AG10803 (cell line): ENCODE results near the gene CAMK2A.
A peak's percentile ranks its signal among the peaks of the same experiment; 100 is the strongest.

ENCODE experiments used
- DNase-seq: peaks from one replicate; pipeline ENCODE4 v3.0.0; 2010; ENCODE audit warnings: low read depth
- H3K4me3 ChIP-seq: 2 replicates; pipeline ENCODE4 v1.5.1; 2011; ENCODE audit warnings: mild to moderate bottlenecking, low read length, control low read depth
- TF ChIP-seq, protein P1 (sequence below): conservative IDR thresholded peaks from 2 replicates; pipeline ENCODE4 v1.5.1; 2011; ENCODE audit warnings: mild to moderate bottlenecking, low read length, control low read depth, inconsistent platforms

The CAMK2A gene

DNA sequence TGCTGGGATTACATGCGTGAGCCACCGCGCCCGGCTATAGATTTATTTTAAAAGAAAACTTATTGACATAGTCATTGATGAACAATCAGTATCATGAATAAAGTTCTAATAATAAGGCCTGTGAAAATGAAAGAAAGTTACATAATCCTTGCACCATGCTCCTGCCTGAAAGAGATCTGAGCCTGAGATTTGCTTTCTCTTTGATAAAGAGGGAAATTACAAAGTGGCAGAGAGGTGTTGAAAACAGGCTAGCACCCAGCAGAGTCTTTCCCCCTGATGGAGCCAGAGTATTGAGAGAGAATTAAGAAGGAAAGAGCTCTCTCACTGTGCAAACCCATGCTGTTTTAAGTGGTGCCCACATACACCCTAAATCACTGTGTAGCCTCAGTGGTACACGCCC lies 62.5 kb downstream of the CAMK2A start:
- DNase-seq = no peak
- no peak overlapping the region for H3K4me3 ChIP-seq
- TF ChIP-seq, protein P1, sequence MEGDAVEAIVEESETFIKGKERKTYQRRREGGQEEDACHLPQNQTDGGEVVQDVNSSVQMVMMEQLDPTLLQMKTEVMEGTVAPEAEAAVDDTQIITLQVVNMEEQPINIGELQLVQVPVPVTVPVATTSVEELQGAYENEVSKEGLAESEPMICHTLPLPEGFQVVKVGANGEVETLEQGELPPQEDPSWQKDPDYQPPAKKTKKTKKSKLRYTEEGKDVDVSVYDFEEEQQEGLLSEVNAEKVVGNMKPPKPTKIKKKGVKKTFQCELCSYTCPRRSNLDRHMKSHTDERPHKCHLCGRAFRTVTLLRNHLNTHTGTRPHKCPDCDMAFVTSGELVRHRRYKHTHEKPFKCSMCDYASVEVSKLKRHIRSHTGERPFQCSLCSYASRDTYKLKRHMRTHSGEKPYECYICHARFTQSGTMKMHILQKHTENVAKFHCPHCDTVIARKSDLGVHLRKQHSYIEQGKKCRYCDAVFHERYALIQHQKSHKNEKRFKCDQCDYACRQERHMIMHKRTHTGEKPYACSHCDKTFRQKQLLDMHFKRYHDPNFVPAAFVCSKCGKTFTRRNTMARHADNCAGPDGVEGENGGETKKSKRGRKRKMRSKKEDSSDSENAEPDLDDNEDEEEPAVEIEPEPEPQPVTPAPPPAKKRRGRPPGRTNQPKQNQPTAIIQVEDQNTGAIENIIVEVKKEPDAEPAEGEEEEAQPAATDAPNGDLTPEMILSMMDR = no peak

DNA sequence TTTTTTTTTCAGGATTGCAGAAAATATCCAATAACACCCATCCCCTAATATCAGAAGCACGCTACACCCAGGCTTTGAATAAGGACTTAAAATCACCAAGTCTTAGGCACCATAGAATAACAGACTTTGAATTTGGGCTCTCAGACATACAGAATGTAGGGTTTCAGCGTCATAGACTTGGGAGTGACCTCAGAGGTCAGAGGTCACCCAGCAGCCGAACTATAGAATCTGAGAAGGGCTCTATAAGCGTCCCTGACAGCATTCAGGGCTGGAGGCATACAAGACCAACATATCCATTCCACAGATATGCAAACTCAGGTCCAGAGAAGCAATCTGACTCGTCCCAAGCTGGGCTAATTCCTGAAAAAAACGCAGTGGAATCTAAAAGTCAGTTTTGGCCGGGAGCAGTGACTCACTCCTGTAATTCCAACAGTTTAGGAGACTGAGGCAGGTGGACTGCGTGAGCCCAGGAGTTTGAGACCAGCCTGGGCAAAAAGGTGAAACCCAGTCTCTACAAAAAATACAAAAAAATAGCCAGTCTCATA lies 65.0 kb downstream of the CAMK2A start:
- no peak overlapping the region for H3K4me3 ChIP-seq
- DNase-seq = peak; percentile 28
- TF ChIP-seq, protein P1 = no peak

DNA sequence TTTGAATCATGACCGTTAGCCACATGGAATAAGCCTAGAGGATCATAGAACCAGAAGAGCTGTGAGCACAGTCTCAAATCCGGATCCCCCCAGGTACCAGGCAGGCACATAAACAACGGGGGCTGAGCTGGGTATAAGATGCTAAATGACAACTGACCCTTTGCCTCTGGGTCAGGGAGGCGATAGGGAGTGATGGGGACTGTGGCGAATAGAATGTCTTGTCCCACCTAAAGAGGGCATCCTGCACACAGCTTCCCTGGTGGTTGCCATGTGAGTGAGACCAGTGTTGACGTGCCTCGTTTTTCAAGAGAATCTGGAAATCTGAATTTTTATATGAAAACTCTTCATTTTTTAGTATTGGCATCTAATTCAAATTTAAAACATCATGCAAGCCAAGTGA lies 66.1 kb downstream of the CAMK2A start:
- TF ChIP-seq, protein P1 = no peak
- no peak overlapping the region for H3K4me3 ChIP-seq
- no peak for DNase-seq

DNA sequence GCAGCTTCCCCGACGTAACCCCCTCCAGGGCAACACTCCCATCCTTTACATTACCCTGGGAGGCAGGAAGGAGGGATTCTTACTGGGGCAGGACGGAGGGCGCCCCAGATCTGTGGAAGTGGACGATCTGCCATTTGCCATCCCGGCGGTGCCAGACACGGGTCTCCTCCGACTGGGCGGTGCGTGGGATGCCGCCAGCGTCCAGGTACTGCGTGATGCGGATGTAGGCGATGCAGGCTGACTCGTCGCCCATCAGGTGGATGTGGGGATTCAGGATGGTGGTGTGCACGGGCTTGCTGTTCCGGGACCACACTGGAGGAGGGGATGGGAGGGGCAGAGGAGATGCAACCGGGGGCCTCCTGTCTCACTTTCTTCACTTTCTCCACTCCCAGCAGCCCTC lies 66.7 kb downstream of the CAMK2A start:
- no peak for DNase-seq
- H3K4me3 ChIP-seq = no peak overlapping the region
- TF ChIP-seq, protein P1 = no peak

DNA sequence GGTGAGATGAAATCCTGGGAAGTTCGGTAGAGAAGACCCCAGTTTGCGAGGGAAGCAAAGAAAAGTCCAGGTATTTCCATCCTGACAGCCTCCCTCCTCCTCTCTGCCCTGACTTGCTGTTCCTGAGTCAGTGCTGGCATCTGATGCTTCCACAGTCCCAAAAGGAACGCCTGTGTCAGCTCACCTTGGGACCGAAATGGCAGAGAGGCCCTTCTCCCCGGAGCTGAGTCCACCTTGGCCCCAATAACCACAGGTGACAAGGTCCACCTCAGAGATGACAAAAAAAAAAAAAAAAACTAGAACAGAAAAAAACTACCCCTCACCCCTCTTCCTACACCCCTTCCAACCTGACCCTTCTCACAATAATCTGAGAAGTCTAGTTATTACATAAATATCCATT lies 68.1 kb downstream of the CAMK2A start:
- H3K4me3 ChIP-seq = no peak overlapping the region
- no peak for DNase-seq
- TF ChIP-seq, protein P1 = no peak

DNA sequence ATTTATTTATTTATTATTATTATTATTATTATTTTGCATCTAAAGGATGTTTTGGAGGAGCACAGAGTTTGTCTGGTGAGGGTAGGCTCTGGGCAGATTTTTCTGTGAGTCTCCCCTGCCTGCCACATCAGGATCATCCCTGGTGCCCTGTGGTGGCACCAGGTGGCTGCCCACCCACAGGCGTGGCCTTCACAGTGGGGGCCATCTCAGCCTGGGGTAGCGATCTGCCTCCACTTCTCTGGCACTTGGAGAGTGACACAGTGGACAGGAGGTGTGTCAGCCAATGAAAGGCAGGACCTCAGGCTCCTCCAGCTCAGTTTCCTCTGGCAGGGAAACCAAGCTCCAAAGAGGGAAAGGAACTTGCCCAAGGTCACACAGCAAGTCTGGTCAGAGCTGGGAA lies 69.7 kb downstream of the CAMK2A start:
- H3K4me3 ChIP-seq = no peak overlapping the region
- TF ChIP-seq, protein P1 = no peak
- no peak for DNase-seq

DNA sequence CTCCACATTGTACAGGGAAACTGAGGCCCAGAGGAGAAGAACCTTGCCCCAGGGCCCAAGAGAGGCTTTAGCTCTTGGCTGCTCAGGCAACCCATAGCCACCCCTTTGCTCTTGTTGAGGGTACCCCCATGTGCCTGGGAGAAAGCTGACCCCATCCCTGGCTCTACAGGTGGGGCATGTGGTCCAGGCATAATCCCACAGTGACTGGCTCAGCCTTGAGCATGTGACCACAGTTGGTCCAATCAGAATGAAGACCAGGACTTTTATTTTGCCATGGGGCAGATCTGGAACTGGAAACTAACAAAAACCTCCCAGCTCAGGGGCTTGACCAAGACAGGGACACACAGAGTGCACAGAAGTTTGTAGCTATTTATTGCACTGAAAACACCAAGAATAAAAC lies 70.4 kb downstream of the CAMK2A start:
- TF ChIP-seq, protein P1 = no peak

More for the DNA sequence above, 70.4 kb downstream of the CAMK2A start:
- no peak for DNase-seq
- no peak overlapping the region for H3K4me3 ChIP-seq
